ENCODE data around the gene CRYBB3. TPM values are rescaled to one million over a fixed set of nuclear protein-coding genes. Genes with fewer than 3 reads are reported as not detected.

Gene CRYBB3
- total and polyA plus RNA-seq, 2 of the 4 experiments (the other 2 are of a cell fraction), result not detected

- H3K4me2 ChIP-seq (ENCODE audit: low read depth, low read length), result no peak overlapping the region
- H3K14ac ChIP-seq (replicated peaks; ENCODE audit: low read depth, low read length), result no peak overlapping the region
- H4K5ac ChIP-seq (ENCODE audit: low read depth, low read length), result no peak overlapping the region
- peaks cover 6% of the 10 kb centered on the region for H3K9me3 ChIP-seq (ENCODE audit: control insufficient read depth, insufficient read depth, low read length)
- TF ChIP-seq RAD21 (IDR thresholded peaks at IDR 0.05; ENCODE audit: low read length), result no peak
- TF ChIP-seq CEBPB (IDR thresholded peaks at IDR 0.05; ENCODE audit: low read depth, low read length), result no peak
- no peak for TF ChIP-seq CHD1 (IDR thresholded peaks at IDR 0.05; ENCODE audit: low read depth, low read length)
- TF ChIP-seq MAZ (IDR thresholded peaks at IDR 0.05; ENCODE audit: borderline replicate concordance, low read depth, low read length), result no peak
- TF ChIP-seq MAFK (IDR thresholded peaks at IDR 0.05; ENCODE audit: low read depth, low read length), result no peak
- no peak for TF ChIP-seq POLR2A (IDR thresholded peaks at IDR 0.05; ENCODE audit: low read depth, low read length)
- TF ChIP-seq RFX5 (IDR thresholded peaks at IDR 0.05; ENCODE audit: low read depth, low read length), result no peak
- TF ChIP-seq MXI1 (IDR thresholded peaks at IDR 0.05; ENCODE audit: borderline replicate concordance, low read depth, low read length), result no peak
- TF ChIP-seq RCOR1 (IDR thresholded peaks at IDR 0.05; ENCODE audit: insufficient replicate concordance, low read length), result no peak
- no peak for TF ChIP-seq NFE2L2 (IDR thresholded peaks at IDR 0.05; ENCODE audit: low read depth, low read length)
- no peak for TF ChIP-seq USF2 (IDR thresholded peaks at IDR 0.05; ENCODE audit: low read depth, low read length)
- no peak for TF ChIP-seq ELK1 (IDR thresholded peaks at IDR 0.05; ENCODE audit: borderline replicate concordance, low read depth, low read length)
- no peak for TF ChIP-seq BHLHE40 (IDR thresholded peaks at IDR 0.05; ENCODE audit: low read depth, low read length)
- no peak for TF ChIP-seq CTCF (conservative IDR thresholded peaks at IDR 0.05; ENCODE audit: low read depth, low read length)
- no peak for TF ChIP-seq SMC3 (IDR thresholded peaks at IDR 0.05; ENCODE audit: low read depth, low read length)
- no peak for TF ChIP-seq FOS (IDR thresholded peaks at IDR 0.05; ENCODE audit: low read depth, low read length)
- H2AK9ac ChIP-seq (replicated peaks; ENCODE audit: low read depth, low read length, poor library complexity), result no peak overlapping the region
- H2BK120ac ChIP-seq (ENCODE audit: low read depth, low read length), result no peak overlapping the region
- H3K4me1 ChIP-seq (ENCODE audit: control insufficient read depth, insufficient read depth, low read length), result no peaks in the 10 kb centered on the region
- WGBS, 2 experiments (ENCODE audit: extremely low coverage in 2 of 2, insufficient read length in 1 of 2), result 78% methylated on average over 4 of the region's 6 CpGs; no CpG with 5 or more reads in 1 of the 2 experiments
- dilution Hi-C loops (cut with HindIII; ENCODE audit: low sequenced_read_pairs, unreplicated experiment), result no loop called here
- BruUV-seq (replicated peaks), result no TSS peak
- in situ Hi-C loops (cut with MboI; ENCODE audit: low sequenced_read_pairs), result no loop called here
- H3K18ac ChIP-seq (ENCODE audit: low read depth, low read length), result no peak overlapping the region
- no peak overlapping the region for H2AFZ ChIP-seq (replicated peaks; ENCODE audit: low read length, poor library complexity)
- ChIA-PET CTCF (no interaction called here), POLR2A (ENCODE audit: unreplicated experiment) (no interaction called here)
- ATAC-seq (ENCODE audit: low read depth) (no peak), DNase-seq (no peak)
- no peak overlapping the region for H3K4ac ChIP-seq (ENCODE audit: low read depth, low read length)
- H3K27me3 ChIP-seq (ENCODE audit: control insufficient read depth, insufficient read depth, low read length), result peaks cover 2% of the 10 kb centered on the region; the same call in 1 of the 2 replicates
- no peak overlapping the region for H3K9ac ChIP-seq (ENCODE audit: low read depth, low read length)
- H3K9me1 ChIP-seq (ENCODE audit: insufficient read depth, low read length), result no peaks in the 10 kb centered on the region
- H2AK5ac ChIP-seq (ENCODE audit: low read depth, low read length), result no peak overlapping the region
- no peak overlapping the region for H2BK20ac ChIP-seq (ENCODE audit: low read depth, low read length)
- H2BK15ac ChIP-seq (ENCODE audit: low read depth, low read length), result no peak overlapping the region
- intact Hi-C loops (cut with micrococcal nuclease), result no loop called here
- H4K91ac ChIP-seq (ENCODE audit: insufficient read depth, low read depth, low read length), result no peak overlapping the region
- no peak overlapping the region for H3K4me3 ChIP-seq (ENCODE audit: insufficient read depth, low read depth, low read length)
- H3K79me1 ChIP-seq (ENCODE audit: low read depth in 1 of 2, low read length in 2 of 2), result no peaks in the 10 kb centered on the region
- no peak overlapping the region for H3K27ac ChIP-seq (ENCODE audit: insufficient read depth, low read length)
- no peak overlapping the region for H2BK5ac ChIP-seq (ENCODE audit: low read depth, low read length, poor library complexity, severe bottlenecking)
- H3K56ac ChIP-seq (ENCODE audit: extremely low read depth, insufficient read depth, low read length), result no peak overlapping the region
- no peak overlapping the region for H3K23ac ChIP-seq (ENCODE audit: low read depth, low read length)
- no peak overlapping the region for H4K8ac ChIP-seq (ENCODE audit: low read depth in 2 of 2, low read length in 2 of 2)
- no peaks in the 10 kb centered on the region for H4K20me1 ChIP-seq (ENCODE audit: insufficient read depth, low read length)
- H3K36me3 ChIP-seq (ENCODE audit: control insufficient read depth, insufficient read depth, low read length), result no peaks in the 10 kb centered on the region
Measured at GRCh38 chr22:25176175-25176574, 23.5 kb upstream of the CRYBB3 start.
